ENCODE data around the gene ATXN7. TPM values are rescaled to one million over a fixed set of nuclear protein-coding genes. Genes with fewer than 3 reads are reported as not detected.

Gene ATXN7
- polyA plus RNA-seq, 3 donors from 2014 or later, result 5.5 to 11.3 (median 6.0) TPM

DNA sequence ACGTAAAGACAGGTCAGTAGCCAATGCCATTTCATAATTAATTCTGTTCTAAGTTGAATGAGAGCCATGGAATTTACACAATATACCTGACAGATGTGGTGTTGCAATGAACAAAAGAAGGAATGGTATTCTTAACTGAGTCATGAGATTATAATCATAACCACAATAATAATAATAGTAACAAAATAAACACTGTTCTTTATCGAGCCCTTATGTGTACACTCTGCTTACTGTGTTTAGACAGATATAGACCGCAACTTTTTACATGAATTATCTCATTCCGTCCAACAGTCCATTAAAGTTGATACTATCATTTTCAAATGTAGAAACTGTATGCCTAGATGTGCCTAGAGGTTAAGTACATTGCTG lies 76.7 kb downstream of the ATXN7 start:
- Mint-ChIP-seq H3K27ac (peak overlapping the region in 4 of 6 donors; percentile 18 to 43 (median 37)), H3K27me3 (ENCODE audit: low read depth in 3 of 3) (peaks cover 0 to 2% (median 0%) of the 10 kb centered on the region in 3 donors), H3K36me3 (peaks cover 0 to 3% (median 0%) of the 10 kb centered on the region in 3 donors), H3K4me3 (no peak overlapping the region), H3K4me1 (peaks cover 66 to 95% of the 10 kb centered on the region in 2 donors), H3K9me3 (no peaks in the 10 kb centered on the region)
- no peak for DNase-seq

DNA sequence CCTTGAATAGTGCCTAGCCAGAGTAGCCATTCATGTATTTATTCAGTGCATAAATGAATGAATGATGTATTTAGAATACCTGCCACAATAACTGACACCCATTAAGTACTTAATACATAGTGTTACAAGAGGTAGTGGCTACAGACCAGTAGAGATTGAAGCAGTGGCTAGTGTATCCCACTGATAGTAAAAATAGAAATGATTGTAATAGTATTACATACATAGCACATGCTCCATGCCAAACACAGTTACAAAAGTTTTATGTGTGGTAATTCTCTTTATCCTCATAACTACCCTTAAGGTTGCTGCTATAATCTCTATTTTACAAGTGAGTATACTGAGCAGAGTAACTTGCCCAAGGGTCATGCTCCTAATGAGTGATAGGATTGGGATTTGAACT lies 78.9 kb downstream of the ATXN7 start:
- Mint-ChIP-seq H3K4me3 (no peak overlapping the region), H3K9me3 (no peaks in the 10 kb centered on the region)

GRCh38 chr3:63943678-63944077 lies 80.0 kb downstream of the ATXN7 start:
- H3K9me3 Mint-ChIP-seq, result no peaks in the 10 kb centered on the region
- H3K4me1 Mint-ChIP-seq, result peaks cover 61 to 95% of the 10 kb centered on the region in 2 donors
- H3K27me3 Mint-ChIP-seq (ENCODE audit: low read depth in 3 of 3), result peaks cover 2 to 3% (median 2%) of the 10 kb centered on the region in 3 donors
- no peak overlapping the region for H3K27ac Mint-ChIP-seq
- no peak overlapping the region for H3K4me3 Mint-ChIP-seq
- H3K36me3 Mint-ChIP-seq, result peaks cover 0 to 3% (median 0%) of the 10 kb centered on the region in 3 donors
- DNase-seq, result no peak

More for the DNA sequence above, 78.9 kb downstream of the ATXN7 start:
- Mint-ChIP-seq H3K4me1 (peaks cover 63 to 95% of the 10 kb centered on the region in 2 donors), H3K36me3 (peaks cover 0 to 3% (median 0%) of the 10 kb centered on the region in 3 donors), H3K27ac (peak overlapping the region in 1 of 6 donors; percentile 10), H3K27me3 (ENCODE audit: low read depth in 3 of 3) (peaks cover 2% of the 10 kb centered on the region in 3 donors)
- DNase-seq, result no peak

- H3K27me3 Mint-ChIP-seq (ENCODE audit: low read depth in 3 of 3), result peaks cover 2 to 3% (median 2%) of the 10 kb centered on the region in 3 donors
- H3K4me1 Mint-ChIP-seq, result peaks cover 42 to 86% of the 10 kb centered on the region in 2 donors
- peaks cover 0 to 3% (median 0%) of the 10 kb centered on the region in 3 donors for H3K36me3 Mint-ChIP-seq
- H3K4me3 Mint-ChIP-seq, result no peak overlapping the region
- H3K9me3 Mint-ChIP-seq, result no peaks in the 10 kb centered on the region
- no peak for DNase-seq
- H3K27ac Mint-ChIP-seq, result peak overlapping the region in 5 of 6 donors; percentile 8 to 70 (median 23)
Observed at GRCh38 chr3:63945558-63946096, 82.0 kb downstream of the ATXN7 start.

DNA sequence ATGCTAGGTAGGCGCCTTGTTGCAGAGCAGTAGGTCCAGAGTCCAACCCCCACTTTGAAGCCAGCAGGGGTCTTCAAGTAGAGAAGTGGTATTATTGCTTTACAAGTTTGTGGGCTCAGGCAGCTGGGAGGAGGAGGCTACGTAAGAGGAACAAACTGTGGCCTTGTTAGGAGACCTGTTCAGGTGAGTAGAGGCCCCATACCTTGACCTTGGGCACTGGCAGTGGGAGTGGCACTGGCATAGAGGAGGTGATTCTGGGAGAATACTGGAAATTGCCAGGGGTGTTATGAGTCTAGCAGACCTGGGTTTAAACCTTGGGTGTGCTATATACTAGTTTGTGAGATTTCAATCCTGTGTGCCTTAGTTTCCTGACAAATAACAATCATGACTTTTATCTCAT lies 83.1 kb downstream of the ATXN7 start:
- H3K4me1 Mint-ChIP-seq, result peaks cover 47 to 85% of the 10 kb centered on the region in 2 donors
- H3K27ac Mint-ChIP-seq, result peak overlapping the region in 4 of 6 donors; percentile 28 to 75 (median 66)
- H3K9me3 Mint-ChIP-seq, result no peaks in the 10 kb centered on the region
- H3K27me3 Mint-ChIP-seq (ENCODE audit: low read depth in 3 of 3), result peaks cover 2 to 3% (median 2%) of the 10 kb centered on the region in 3 donors
- H3K4me3 Mint-ChIP-seq, result no peak overlapping the region
- H3K36me3 Mint-ChIP-seq, result peaks cover 0 to 3% (median 0%) of the 10 kb centered on the region in 3 donors
- no peak for DNase-seq

DNA sequence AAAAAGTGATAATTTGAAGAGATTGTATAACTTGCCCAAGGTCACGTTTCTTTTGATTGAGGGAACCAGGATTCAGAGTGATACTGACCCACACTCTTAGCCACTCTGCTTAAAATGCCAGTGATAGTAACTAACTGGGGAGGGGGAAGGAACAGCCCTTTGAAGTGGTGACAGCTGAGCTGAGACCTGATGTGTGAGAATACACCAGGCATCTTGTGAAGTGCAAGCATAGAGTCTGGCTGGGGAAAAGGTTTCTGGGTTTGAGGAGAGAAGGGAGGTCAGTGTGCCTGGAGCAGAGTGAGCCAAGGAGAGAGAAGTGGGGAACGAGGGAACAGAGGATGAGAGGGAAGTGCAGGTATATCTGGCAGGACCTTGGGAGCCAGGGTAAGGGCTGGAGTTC lies 83.9 kb downstream of the ATXN7 start:
- Mint-ChIP-seq H3K27me3 (ENCODE audit: low read depth in 3 of 3) (peaks cover 2 to 4% (median 3%) of the 10 kb centered on the region in 3 donors), H3K4me1 (peaks cover 52 to 84% of the 10 kb centered on the region in 2 donors), H3K4me3 (peak overlapping the region in 1 of 5 donors; percentile 7), H3K27ac (peak overlapping the region; percentile 5 to 75 (median 62)), H3K36me3 (peaks cover 0 to 3% (median 0%) of the 10 kb centered on the region in 3 donors), H3K9me3 (no peaks in the 10 kb centered on the region)
- no peak for DNase-seq

- peaks cover 5 to 11% (median 6%) of the 10 kb centered on the region in 3 donors for H3K36me3 Mint-ChIP-seq
- peaks cover 42 to 78% of the 10 kb centered on the region in 2 donors for H3K4me1 Mint-ChIP-seq
- peaks cover 2 to 3% (median 2%) of the 10 kb centered on the region in 3 donors for H3K27me3 Mint-ChIP-seq (ENCODE audit: low read depth in 3 of 3)
- no peak overlapping the region for H3K4me3 Mint-ChIP-seq
- no peaks in the 10 kb centered on the region for H3K9me3 Mint-ChIP-seq
- DNase-seq, result no peak
- H3K27ac Mint-ChIP-seq, result no peak overlapping the region
Observed at GRCh38 chr3:63949005-63949404, 85.3 kb downstream of the ATXN7 start.

GRCh38 chr3:63950698-63951097 lies 87.0 kb downstream of the ATXN7 start:
- peaks cover under 1 to 3% (median 2%) of the 10 kb centered on the region in 3 donors for H3K27me3 Mint-ChIP-seq (ENCODE audit: low read depth in 3 of 3)
- H3K4me1 Mint-ChIP-seq, result peaks cover 41 to 73% of the 10 kb centered on the region in 2 donors
- peak overlapping the region in 3 of 5 donors; percentile 57 to 81 (median 78) for H3K4me3 Mint-ChIP-seq
- no peaks in the 10 kb centered on the region for H3K9me3 Mint-ChIP-seq
- no peak for DNase-seq
- peak overlapping the region; percentile 81 to 95 (median 89) for H3K27ac Mint-ChIP-seq
- peaks cover 10 to 17% (median 11%) of the 10 kb centered on the region in 3 donors for H3K36me3 Mint-ChIP-seq

GRCh38 chr3:63951492-63952247 lies 88.0 kb downstream of the ATXN7 start:
- Mint-ChIP-seq H3K4me1 (peaks cover 35 to 65% of the 10 kb centered on the region in 2 donors), H3K4me3 (peak overlapping the region; percentile 57 to 81 (median 68)), H3K27ac (peak overlapping the region; percentile 81 to 95 (median 90)), H3K9me3 (no peaks in the 10 kb centered on the region), H3K36me3 (peaks cover 10 to 17% (median 11%) of the 10 kb centered on the region in 3 donors), H3K27me3 (ENCODE audit: low read depth in 3 of 3) (peaks cover 0 to 5% (median 2%) of the 10 kb centered on the region in 3 donors)
- peak in 1 of 3 donors; percentile 29 for DNase-seq

DNA sequence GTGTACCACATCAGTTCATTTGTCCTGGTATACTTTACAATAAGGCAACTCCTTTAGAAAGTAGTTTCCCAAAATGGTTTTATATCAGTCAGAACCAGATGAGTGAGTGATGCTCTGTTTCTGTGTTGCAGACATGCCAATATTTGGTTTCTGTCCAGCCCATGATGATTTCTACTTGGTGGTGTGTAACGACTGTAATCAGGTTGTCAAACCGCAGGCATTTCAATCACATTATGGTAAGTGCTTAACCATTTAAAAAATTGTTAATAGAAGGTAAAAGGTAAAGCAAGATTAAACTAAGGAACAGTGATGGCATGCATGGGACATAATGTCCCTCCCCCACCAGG lies 88.6 kb downstream of the ATXN7 start:
- H3K4me3 Mint-ChIP-seq, result peak overlapping the region in 3 of 5 donors; percentile 44 to 72 (median 54)
- peaks cover 31 to 65% of the 10 kb centered on the region in 2 donors for H3K4me1 Mint-ChIP-seq
- H3K27ac Mint-ChIP-seq, result peak overlapping the region; percentile 52 to 90 (median 80)
- no peaks in the 10 kb centered on the region for H3K9me3 Mint-ChIP-seq
- H3K27me3 Mint-ChIP-seq (ENCODE audit: low read depth in 3 of 3), result peaks cover 0 to 3% (median 2%) of the 10 kb centered on the region in 3 donors
- peaks cover 10 to 17% (median 11%) of the 10 kb centered on the region in 3 donors for H3K36me3 Mint-ChIP-seq
- DNase-seq, result no peak

GRCh38 chr3:63954182-63954581 lies 90.5 kb downstream of the ATXN7 start:
- Mint-ChIP-seq H3K4me1 (peaks cover 20 to 57% of the 10 kb centered on the region in 2 donors), H3K4me3 (no peak overlapping the region), H3K27ac (peak overlapping the region in 1 of 6 donors; percentile 11), H3K9me3 (no peaks in the 10 kb centered on the region), H3K27me3 (ENCODE audit: low read depth in 3 of 3) (peaks cover 0 to 2% (median 2%) of the 10 kb centered on the region in 3 donors), H3K36me3 (peaks cover 10 to 17% (median 11%) of the 10 kb centered on the region in 3 donors)
- no peak for DNase-seq

GRCh38 chr3:63955036-63955650 lies 91.5 kb downstream of the ATXN7 start:
- H3K27ac Mint-ChIP-seq, result peak overlapping the region in 3 of 6 donors; percentile 58 to 76 (median 72)

DNA sequence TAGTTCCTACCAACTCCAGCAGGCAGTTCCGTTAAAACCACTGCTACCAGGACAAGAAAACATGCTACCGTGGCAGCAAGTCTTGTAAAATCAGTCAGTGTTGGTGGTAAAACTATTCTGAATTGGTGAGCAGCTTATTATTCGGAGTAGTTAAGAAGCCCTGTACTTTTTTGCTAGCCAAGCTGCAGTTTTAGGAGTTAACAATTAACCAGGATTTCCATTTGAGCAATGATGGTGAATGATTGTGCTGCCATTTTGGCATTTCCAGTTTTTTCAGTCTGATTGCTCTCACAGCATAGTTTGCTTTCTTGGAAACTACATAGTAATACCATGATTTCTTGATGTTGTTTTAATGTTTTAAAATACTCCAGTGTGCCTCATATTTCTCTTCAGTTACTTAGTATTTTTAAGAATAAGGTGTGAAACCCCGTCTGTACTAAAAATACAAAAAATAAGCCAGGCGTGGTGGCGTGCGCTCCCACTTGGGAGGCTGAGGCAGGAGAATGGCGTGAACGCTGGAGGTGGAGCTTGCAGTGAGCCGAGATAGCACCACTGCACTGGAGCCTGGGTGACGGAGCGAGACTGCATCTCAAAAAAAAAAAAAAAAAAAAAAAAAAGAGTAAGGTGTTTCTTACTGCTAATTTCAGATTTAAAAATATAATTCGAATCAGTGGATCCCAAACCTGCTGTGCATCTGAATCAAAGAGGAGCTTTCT lies 92.3 kb downstream of the ATXN7 start:
- H3K27me3 Mint-ChIP-seq (ENCODE audit: low read depth in 3 of 3), result peaks cover 0 to 2% (median 2%) of the 10 kb centered on the region in 3 donors
- H3K36me3 Mint-ChIP-seq, result peaks cover 10 to 17% (median 11%) of the 10 kb centered on the region in 3 donors
- H3K27ac Mint-ChIP-seq, result no peak overlapping the region
- no peak for DNase-seq
- H3K9me3 Mint-ChIP-seq, result no peaks in the 10 kb centered on the region
- no peak overlapping the region for H3K4me3 Mint-ChIP-seq
- peaks cover 26 to 59% of the 10 kb centered on the region in 2 donors for H3K4me1 Mint-ChIP-seq

More at GRCh38 chr3:63955036-63955650, 91.5 kb downstream of the ATXN7 start:
- Mint-ChIP-seq H3K27me3 (ENCODE audit: low read depth in 3 of 3) (peaks cover 0 to 2% (median 2%) of the 10 kb centered on the region in 3 donors), H3K4me1 (peaks cover 24 to 58% of the 10 kb centered on the region in 2 donors), H3K36me3 (peaks cover 10 to 17% (median 11%) of the 10 kb centered on the region in 3 donors), H3K9me3 (no peaks in the 10 kb centered on the region), H3K4me3 (no peak overlapping the region)
- no peak for DNase-seq

Measured in immature natural killer cell (primary cell).